Measurements from ENCODE around the gene SLC35E1. TPM values are rescaled to one million over a fixed set of nuclear protein-coding genes. Genes with fewer than 3 reads are reported as not detected.

Gene SLC35E1
- total RNA-seq, result 23.5 TPM
- long read RNA-seq, full-length matches to known transcripts, result 10 of 15 reads
- long read RNA-seq, partial matches to known transcripts, result 0 of 15 reads
- long read RNA-seq, other reads (novel, unspliced or antisense), result 5 of 15 reads

DNA sequence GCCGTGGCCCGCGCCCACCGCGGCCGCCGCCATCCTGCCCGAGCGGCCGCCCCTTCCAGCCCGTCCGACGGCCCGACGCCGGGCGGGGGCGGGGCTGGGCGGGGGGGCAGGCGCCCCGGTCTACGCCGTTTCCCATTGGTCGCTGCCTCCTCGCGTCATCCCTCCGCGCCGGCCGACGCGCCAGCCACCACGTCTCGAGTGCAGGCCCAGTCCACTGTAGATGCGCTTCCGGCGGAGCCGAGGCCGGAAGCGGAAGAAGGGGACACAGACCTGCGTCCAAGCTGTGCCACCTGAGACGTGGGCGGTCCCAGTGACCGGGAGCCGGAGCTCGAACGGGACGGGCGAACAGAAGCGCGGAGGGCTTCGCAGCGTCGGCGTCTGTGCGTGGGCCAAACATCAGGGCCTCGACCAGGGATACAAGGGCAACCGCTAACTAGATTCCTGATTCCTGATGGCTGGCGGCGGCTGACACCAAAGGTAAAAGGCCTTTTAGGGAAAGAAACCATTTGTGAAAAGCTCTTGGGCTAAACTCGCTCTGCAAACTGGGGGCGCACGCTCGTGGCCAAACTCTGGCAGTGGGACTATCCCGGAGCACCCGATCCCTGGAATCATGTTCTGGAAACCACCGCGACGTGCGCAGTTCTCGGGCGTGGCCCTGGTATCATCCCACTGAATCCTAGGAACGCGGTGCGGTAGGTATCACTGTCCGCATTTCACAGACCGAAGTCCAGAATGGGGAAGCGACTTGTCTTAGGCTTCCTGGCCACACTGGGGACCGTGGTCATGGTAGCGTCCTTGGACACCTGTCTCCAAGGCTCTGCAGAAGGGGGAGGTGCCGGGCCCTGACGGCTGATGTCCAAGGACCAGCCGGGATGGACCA lies at the start of gene SLC35E1:
Gene SLC35E1, minus strand, starts transcription at position 84 of the 880 bp plus-strand sequence. Its CDS starts 51 bp downstream, at position 33.
- ATAC-seq, result peak; percentile 97
- peak; percentile 97 for DNase-seq (ENCODE audit: missing footprints)
- intact Hi-C loops (cut with DNase I), result loop anchor here (2.0 kb wide), 2 partner anchors 56 to 88 kb away; partner anchors contain the start of genes MED26, SMIM7 and TMEM38A

DNA sequence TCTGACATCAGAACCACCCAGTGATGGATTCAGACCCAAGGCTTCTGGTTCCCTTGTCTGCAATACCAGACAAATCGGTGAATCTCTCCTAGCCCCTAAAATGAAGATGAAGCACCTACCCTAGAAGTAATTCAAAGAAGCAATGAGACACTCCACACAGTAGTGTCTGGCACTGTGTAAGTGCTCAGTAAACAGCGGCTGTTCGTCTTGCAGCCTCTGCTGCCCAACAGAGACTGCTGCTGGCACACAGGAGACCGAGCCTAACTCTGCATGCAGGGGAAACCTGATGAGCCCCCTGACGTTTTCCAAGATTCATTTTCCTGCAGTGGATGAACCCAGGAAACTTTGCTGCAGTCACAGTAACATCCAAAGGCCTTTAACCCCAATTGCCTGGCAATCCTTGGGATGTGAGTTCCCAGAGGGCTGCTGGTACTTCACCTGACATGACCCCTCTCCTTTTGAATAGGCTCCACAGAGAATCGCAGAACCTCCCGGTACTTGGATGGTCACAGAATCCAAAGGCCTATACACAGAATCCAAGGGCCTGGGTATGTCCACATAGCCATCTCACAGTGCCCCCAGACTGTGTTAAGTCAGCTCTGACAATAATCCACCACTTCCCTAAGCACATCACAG lies 49.1 kb upstream of the SLC35E1 start:
- intact Hi-C loops (cut with DNase I), result no loop called here
- DNase-seq (ENCODE audit: missing footprints) (no peak), ATAC-seq (no peak)

DNA sequence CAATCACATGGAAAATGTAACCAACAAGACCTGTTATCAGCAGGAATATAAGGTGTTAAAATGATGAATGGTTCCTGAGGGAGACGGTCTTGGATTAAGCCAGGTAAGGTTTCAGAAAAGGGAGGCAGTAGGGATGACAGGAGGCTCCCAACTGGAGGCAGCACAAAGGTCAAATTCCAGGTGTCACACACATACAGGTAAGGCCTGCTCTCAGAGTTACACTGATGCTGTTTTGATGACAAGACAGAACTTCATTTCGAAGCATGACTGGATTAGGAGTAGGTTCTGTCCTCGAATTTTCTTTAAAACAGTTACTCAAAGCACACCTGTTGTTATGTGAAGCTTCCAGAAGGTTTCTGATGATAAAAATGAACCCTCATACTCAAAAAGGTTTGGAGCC lies 48.4 kb upstream of the SLC35E1 start:
- DNase-seq (ENCODE audit: missing footprints), result no peak
- intact Hi-C loops (cut with DNase I), result no loop called here

DNA sequence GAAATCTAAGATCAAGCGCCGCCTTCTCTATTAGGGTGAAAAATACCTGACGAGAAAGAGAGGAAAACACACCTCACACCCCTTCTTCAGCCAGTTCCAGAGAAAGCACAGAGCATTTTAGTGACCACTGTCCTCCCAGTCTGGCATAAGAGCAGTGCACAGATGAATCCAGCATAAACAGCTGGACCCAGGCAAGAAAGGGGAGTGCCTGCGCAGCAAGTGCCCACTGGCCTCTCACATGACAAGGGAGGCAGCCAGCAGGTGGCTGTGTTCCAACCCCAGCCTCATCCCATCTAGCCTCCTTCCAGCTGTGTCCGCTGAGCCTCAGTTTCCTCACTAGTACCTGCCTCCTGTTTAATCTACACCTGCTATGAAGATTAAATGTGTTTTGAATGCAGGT lies 47.8 kb upstream of the SLC35E1 start:
- no peak for DNase-seq (ENCODE audit: missing footprints)
- intact Hi-C loops (cut with DNase I), result no loop called here

More for the DNA sequence above, 48.4 kb upstream of the SLC35E1 start:
- ATAC-seq, result no peak

GRCh38 chr19:16619457-16619856 lies 47.2 kb upstream of the SLC35E1 start:
- DNase-seq (ENCODE audit: missing footprints) (peak; percentile 63), ATAC-seq (peak; percentile 87)
- intact Hi-C loops (cut with DNase I), result no loop called here

More for the DNA sequence above, 47.8 kb upstream of the SLC35E1 start:
- no peak for ATAC-seq

DNA sequence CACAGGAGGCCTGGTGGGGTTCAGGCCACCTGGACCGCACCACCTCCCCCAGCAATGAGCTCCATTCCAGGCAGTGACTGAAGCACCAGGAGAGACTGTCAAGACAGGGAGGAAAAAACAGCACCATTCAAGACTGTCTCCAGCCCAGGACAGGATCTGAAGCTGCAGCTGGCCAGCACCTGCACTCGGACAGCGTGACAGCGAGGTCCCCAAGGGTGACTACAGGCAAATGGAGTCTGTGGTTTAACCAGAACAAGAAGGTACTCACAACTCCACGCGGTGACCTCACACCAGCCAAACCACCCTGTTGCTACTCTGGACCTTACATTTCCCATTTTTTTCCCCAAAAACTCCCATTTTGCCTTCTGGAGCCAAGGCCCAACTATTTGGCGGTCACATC lies 46.0 kb upstream of the SLC35E1 start:
- DNase-seq (ENCODE audit: missing footprints) (no peak), ATAC-seq (no peak)
- intact Hi-C loops (cut with DNase I), result no loop called here

DNA sequence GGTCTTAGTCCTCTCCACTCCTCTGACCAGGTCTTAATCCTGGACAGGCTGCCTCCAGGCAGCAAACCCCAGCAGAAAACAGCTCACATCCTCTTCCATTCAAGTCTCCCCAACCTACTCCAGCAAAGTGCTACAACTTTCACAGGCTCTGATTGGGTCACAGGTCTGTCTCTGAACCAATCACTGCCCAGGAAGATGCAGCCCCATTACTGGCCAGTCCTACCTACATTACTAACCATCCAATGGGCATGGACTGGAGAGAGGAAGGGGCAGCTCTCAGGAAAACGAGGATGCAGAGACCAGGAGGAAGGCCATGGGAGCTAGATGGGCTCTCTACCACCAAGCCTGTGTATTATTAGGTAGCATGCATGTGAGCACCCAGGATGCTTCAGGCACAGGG lies 43.6 kb upstream of the SLC35E1 start:
- intact Hi-C loops (cut with DNase I), result no loop called here
- ATAC-seq (no peak), DNase-seq (ENCODE audit: missing footprints) (no peak)

GRCh38 chr19:16614941-16615340 lies 42.7 kb upstream of the SLC35E1 start:
- DNase-seq (ENCODE audit: missing footprints) (no peak), ATAC-seq (no peak)
- intact Hi-C loops (cut with DNase I), result no loop called here

GRCh38 chr19:16613841-16614240 lies 41.6 kb upstream of the SLC35E1 start:
- no peak for ATAC-seq
- intact Hi-C loops (cut with DNase I), result no loop called here
- no peak for DNase-seq (ENCODE audit: missing footprints)

- intact Hi-C loops (cut with DNase I), result no loop called here
- no peak for ATAC-seq
- no peak for DNase-seq (ENCODE audit: missing footprints)
Measured at GRCh38 chr19:16612636-16613035, 40.4 kb upstream of the SLC35E1 start.

DNA sequence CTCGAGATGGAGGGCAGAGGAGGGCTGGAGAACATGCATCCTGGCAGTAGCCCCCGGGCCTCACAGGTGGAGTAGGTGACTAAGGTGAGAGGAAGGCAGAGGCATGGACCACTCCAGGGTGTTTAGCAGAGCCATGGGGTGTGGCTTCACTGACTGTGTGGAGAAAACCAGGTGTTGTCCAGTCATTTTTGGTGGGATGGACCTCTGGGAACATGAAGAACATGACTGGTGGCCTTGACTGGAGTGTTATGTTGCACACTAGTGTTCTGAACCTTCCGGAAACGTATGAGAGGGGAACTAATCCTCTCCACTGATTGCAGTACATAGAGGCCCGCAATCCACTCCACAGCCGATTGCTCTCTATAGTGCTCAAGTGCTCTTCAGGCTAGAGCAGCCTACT lies 38.9 kb upstream of the SLC35E1 start:
- intact Hi-C loops (cut with DNase I), result no loop called here
- DNase-seq (ENCODE audit: missing footprints) (no peak), ATAC-seq (no peak)

GRCh38 chr19:16609511-16610200 lies 37.4 kb upstream of the SLC35E1 start:
- ATAC-seq (no peak), DNase-seq (ENCODE audit: missing footprints) (no peak)
- intact Hi-C loops (cut with DNase I), result no loop called here

GRCh38 chr19:16608290-16608739 lies 36.1 kb upstream of the SLC35E1 start:
- DNase-seq (ENCODE audit: missing footprints), result no peak
- intact Hi-C loops (cut with DNase I), result no loop called here

DNA sequence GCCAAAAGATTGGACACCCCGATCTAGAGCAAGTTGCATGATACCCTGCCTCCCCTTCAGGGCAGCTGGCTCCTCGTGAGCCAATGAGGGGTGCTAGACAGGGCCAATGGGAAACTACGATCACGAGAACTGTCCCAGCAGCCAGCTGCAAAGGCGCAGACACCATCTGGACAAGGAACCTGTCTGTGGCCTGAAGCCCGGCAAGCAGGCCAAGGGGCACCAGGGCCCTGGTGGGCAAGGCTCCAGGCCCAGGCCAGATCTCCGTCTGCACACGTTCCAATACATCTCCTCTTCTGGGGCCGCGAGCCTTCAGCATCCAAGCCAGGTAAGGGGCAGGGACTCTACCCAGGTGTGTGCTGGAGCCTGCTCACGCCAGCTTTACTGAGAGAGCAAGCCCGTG lies 35.6 kb upstream of the SLC35E1 start:
- ATAC-seq, result no peak
- no peak for DNase-seq (ENCODE audit: missing footprints)
- intact Hi-C loops (cut with DNase I), result no loop called here

More at GRCh38 chr19:16608290-16608739, 36.1 kb upstream of the SLC35E1 start:
- peak; percentile 76 for ATAC-seq

DNA sequence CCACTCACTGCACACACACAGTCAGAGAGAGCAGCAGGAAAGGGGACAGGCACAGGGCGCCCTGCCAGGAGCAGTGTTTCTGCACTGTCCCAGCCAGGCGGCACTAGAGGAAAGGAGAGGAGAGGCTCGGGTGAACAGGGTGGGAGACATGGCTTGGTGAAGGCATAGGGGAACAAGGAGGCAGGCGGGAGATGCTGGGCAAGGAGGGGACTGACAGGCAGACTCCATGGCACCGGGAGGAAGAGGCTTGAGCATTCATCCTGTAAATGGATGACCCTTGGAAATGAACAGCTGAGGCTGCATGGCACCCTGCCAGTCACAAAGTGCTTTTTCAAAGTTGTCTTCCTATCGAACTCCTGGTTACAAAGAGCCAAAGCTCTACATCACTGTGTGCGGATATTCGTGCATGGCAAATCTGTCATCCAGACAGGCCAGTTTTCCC lies 33.4 kb upstream of the SLC35E1 start:
- intact Hi-C loops (cut with DNase I), result no loop called here
- DNase-seq (ENCODE audit: missing footprints) (peak; percentile 55), ATAC-seq (peak; percentile 45)

- intact Hi-C loops (cut with DNase I), result no loop called here
- ATAC-seq, result no peak
- DNase-seq (ENCODE audit: missing footprints), result no peak
Measured at GRCh38 chr19:16605115-16605514, 32.9 kb upstream of the SLC35E1 start.

- ATAC-seq, result no peak
- intact Hi-C loops (cut with DNase I), result no loop called here
- peak; percentile 44 for DNase-seq (ENCODE audit: missing footprints)
Measured at GRCh38 chr19:16604615-16605014, 32.4 kb upstream of the SLC35E1 start.

GRCh38 chr19:16603090-16603489 lies 30.9 kb upstream of the SLC35E1 start:
- no peak for ATAC-seq
- DNase-seq (ENCODE audit: missing footprints), result peak; percentile 37

More at GRCh38 chr19:16603090-16603489, 30.9 kb upstream of the SLC35E1 start:
- intact Hi-C loops (cut with DNase I), result no loop called here
